HEK293 (cell line): ENCODE results near the gene NPFF.

Experiments
- CTCF ChIP-seq: fragments of 450-650 bp; formaldehyde crosslinking; IDR thresholded peaks from 2 replicates; pipeline ENCODE4 v1.5.1; 2016; ENCODE audit warnings: missing biosample characterization, missing genetic modification characterization
- REST ChIP-seq: fragments of 450-650 bp; formaldehyde crosslinking; IDR thresholded peaks from 2 replicates; pipeline ENCODE4 v1.5.1; 2016; ENCODE audit warnings: missing biosample characterization, missing genetic modification characterization
- ZNF23 ChIP-seq: fragments of 450-650 bp; formaldehyde crosslinking; IDR thresholded peaks from 2 replicates; pipeline ENCODE4 v1.5.1; 2016; ENCODE audit warnings: missing biosample characterization, missing genetic modification characterization, borderline replicate concordance
- ZNF274 ChIP-seq, 2 experiments: fragments of 200-500 bp in 1 of 2; fragments of 450-650 bp in 1 of 2; sonication (Bioruptor generic) in 1 of 2; formaldehyde crosslinking in 1 of 2; IDR thresholded peaks; 2 replicates each; pipeline versions ENCODE4 v1.5.1 to v1.6.1; 2014 to 2016; ENCODE audit warnings: borderline replicate concordance in 1 of 2, inconsistent platforms in 1 of 2, low read length in 1 of 2, missing biosample characterization in 1 of 2, missing genetic modification characterization in 1 of 2
- ZNF280C ChIP-seq: fragments of 450-650 bp; formaldehyde crosslinking; IDR thresholded peaks from 2 replicates; pipeline ENCODE4 v1.5.1; 2016; ENCODE audit warnings: missing biosample characterization, missing genetic modification characterization
- ZNF76 ChIP-seq: fragments of 450-650 bp; formaldehyde crosslinking; IDR thresholded peaks from 2 replicates; pipeline ENCODE4; 2016; ENCODE audit warnings: low read depth, missing biosample characterization, missing genetic modification characterization, borderline replicate concordance
- ZNF792 ChIP-seq: fragments of 450-650 bp; formaldehyde crosslinking; IDR thresholded peaks from 2 replicates; pipeline ENCODE4 v1.5.1; 2016; ENCODE audit warnings: missing biosample characterization, missing genetic modification characterization

GRCh38 chr12:53538209-53538689, 31.0 kb upstream of the NPFF start:
- TF ChIP-seq ZNF792 (tag by site-specific recombination) (no peak), ZNF280C (tag by site-specific recombination) (no peak), ZNF274 (IDR thresholded peaks at IDR 0.05; ENCODE audit: low read length) (no peak), ZNF274 (tag by site-specific recombination; IDR thresholded peaks at IDR 0.05; ENCODE audit: borderline replicate concordance) (no peak), CTCF (tag by site-specific recombination) (no peak), REST (tag by site-specific recombination) (no peak), ZNF23 (tag by site-specific recombination) (no peak), ZNF76 (tag by site-specific recombination) (no peak; the same call in 1 of the 2 replicates)
